Measurements from ENCODE around the gene FAM120AOS. TPM values are rescaled to one million over a fixed set of nuclear protein-coding genes. Genes with fewer than 3 reads are reported as not detected.

FAM120AOS gene
- total RNA-seq, 1 donor from 2014 or later = 41.1 TPM

Other genes starting within 250 kb of the FAM120AOS start
- gene FAM120A, start 1.9 kb downstream of the FAM120AOS start, total RNA-seq = 163 and 166 TPM in 2 replicates
- gene PHF2, start 123.0 kb upstream of the FAM120AOS start, total RNA-seq = 24.6 and 24.8 TPM in 2 replicates

Data from activated T-helper 2 cell treated with anti-CD3 and anti-CD28 coated beads, Interferon-gamma antibody, Interleukin-2, Interleukin-4, amounts not matched to agents 10 μg/mL and 5 μg/mL and 100 μg/mL, durations not matched to agents 14 hours and 24 hours and 36 hours (primary cell).